Skeletal muscle tissue (tissue), 4 donors: Measurements from ENCODE around the gene IRF6. TPM values are rescaled to one million over a fixed set of nuclear protein-coding genes. Genes with fewer than 3 reads are reported as not detected.

Source experiments
- H3K27ac ChIP-seq: one replicate; pipeline ENCODE4 v1.7.0; 2013; ENCODE audit warnings: mild to moderate bottlenecking, low read depth, low read length, inconsistent platforms
- H3K27me3 ChIP-seq, 3 donors: one replicate each; pipeline ENCODE4 v1.7.0; 2013; ENCODE audit warnings: low read length in 3 of 3; ENCODE audit not compliant: control insufficient read depth in 3 of 3, insufficient read depth in 3 of 3
- H3K36me3 ChIP-seq, 3 donors: one replicate each; pipeline ENCODE4 v1.7.0; 2013; ENCODE audit warnings: low read length in 3 of 3; ENCODE audit not compliant: control insufficient read depth in 3 of 3, insufficient read depth in 3 of 3
- H3K4me1 ChIP-seq, 3 donors: one replicate each; pipeline ENCODE4 v1.7.0; 2013; ENCODE audit warnings: low read length in 3 of 3, mild to moderate bottlenecking in 3 of 3; ENCODE audit not compliant: control insufficient read depth in 3 of 3, insufficient read depth in 3 of 3
- H3K4me3 ChIP-seq, 3 donors: one replicate each; pipeline ENCODE4 v1.7.0; 2013; ENCODE audit warnings: low read length in 3 of 3
- H3K9ac ChIP-seq, 3 donors: one replicate each; pipeline ENCODE4 v1.7.0; 2013; ENCODE audit warnings: low read length in 3 of 3, mild to moderate bottlenecking in 3 of 3, moderate library complexity in 2 of 3, low read depth in 1 of 3
- H3K9me3 ChIP-seq, 3 donors: one replicate each; pipeline ENCODE4 v1.7.0; 2013; ENCODE audit warnings: low read length in 3 of 3; ENCODE audit not compliant: control insufficient read depth in 3 of 3
- total RNA-seq: library from RNA; depleted of rRNA; stranded (reverse); fragments of >200 nt; gene quantifications from one replicate; pipeline ENCODE4 v1.2.3, GENCODE V29; 2014
- donor health status: Osteomylitis.

IRF6 gene
- total RNA-seq: 0.52 TPM

DNA sequence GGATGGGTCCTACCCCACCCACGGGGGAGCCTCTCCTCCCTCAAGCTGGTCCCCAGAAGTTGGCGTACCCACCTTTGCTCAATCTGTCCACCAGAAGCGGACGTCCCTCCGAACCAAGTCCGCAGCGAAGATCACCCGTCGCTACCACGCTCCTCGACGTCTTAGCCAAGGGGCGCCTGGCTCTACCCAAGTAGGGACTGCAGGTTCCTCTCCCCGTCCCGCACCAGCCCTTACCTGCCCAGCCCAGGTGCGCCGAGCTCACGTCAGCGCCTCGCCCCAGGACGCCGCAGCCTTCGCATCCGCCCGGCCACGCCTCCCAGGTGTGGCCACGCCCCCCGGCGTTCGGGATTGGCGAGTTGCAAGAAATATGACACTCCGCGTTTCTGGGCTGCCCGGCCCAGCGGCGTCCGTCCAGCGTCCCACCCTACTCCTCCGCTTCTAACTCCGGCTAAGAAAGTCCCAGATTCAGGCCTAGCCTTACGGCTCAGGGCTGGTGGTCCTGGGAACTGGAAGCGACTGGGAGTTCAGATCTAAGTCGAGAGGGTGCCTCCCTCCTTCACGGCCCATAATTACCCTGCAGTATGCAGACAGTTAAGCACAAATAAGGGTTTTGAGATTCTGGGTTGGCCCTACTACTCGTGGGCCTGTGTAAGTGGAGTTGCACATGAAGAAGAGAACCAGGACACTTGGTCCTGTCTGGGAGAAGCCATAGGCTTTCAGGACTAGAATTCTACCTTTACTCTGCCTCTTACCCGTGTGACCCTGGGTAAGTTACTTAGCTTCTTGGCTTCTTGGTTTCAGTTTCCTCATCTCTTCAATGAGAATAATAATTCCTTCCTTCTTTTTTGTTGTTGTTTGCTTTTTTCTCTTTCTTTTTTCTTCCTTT is at the start of gene IRF6:
IRF6 (minus strand) TSS at position 268 of the 886 bp plus-strand sequence. CDS start 4,729 bp downstream, outside the sequence.
- Histone ChIP-seq H3K4me1 (peaks cover 8 to 16% (median 12%) of the 10 kb centered on the region in 3 donors), H3K27ac (no peak within 1 kb of the TSS), H3K9ac (no peak within 1 kb of the TSS)

DNA sequence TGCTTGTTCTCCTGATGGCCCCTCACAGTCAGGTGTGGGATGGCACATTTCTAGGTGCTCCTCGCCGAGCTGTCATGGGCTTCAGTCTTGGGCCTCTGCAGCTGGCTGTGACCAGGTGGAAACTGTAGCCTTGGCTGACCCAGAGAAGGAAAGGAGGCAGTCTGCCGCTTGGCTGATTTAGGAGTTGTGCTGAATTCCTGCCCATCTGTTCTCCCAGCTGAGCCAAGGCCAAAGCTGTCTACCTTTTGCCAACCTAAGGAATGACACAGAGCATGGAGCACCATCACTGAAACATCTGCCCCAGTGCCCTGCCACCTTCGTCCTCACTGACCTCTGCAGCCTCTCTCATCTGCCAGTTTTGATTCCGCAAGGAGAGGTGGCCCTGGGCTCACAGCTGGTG is 49.7 kb upstream of the IRF6 start:
- no peaks in the 10 kb centered on the region for H3K9me3 ChIP-seq
- H3K27ac ChIP-seq: no peak overlapping the region
- H3K27me3 ChIP-seq: no peaks in the 10 kb centered on the region
- H3K4me3 ChIP-seq: no peak overlapping the region
- no peaks in the 10 kb centered on the region for H3K4me1 ChIP-seq
- H3K36me3 ChIP-seq: peaks cover 13 to 32% (median 18%) of the 10 kb centered on the region in 3 donors
- no peak overlapping the region for H3K9ac ChIP-seq

More for the DNA sequence above, at the start of gene IRF6:
- H3K9me3 ChIP-seq: no peaks in the 10 kb centered on the region
- H3K4me3 ChIP-seq: peak within 1 kb of the TSS in 2 of 3 donors; percentile 51
- peaks cover 0 to 16% (median 5%) of the 10 kb centered on the region in 3 donors for H3K27me3 ChIP-seq
- no peaks in the 10 kb centered on the region for H3K36me3 ChIP-seq

DNA sequence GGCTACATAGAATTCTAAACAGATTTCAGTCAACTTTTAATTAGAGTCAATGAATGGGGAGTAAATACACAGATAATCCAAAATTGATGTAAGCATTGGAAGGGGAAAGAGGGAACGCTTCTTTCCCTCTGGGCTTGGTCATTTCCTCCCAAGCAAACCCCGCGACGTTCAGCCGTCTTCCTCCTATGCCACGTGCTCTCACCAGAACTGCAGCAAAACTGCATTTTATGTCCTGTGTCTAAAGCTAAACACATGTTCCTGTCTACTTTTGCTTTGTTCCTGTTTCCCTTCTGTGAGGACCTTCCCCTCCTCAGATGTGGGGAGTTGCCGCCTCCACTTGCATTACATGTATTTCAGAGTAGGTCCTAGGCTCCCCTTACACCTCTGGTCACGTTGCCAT is 49.1 kb upstream of the IRF6 start:
- H3K27ac ChIP-seq: no peak overlapping the region
- H3K36me3 ChIP-seq: peaks cover 16 to 36% (median 19%) of the 10 kb centered on the region in 3 donors
- H3K4me3 ChIP-seq: no peak overlapping the region
- no peaks in the 10 kb centered on the region for H3K4me1 ChIP-seq
- H3K27me3 ChIP-seq: no peaks in the 10 kb centered on the region
- H3K9ac ChIP-seq: no peak overlapping the region
- no peaks in the 10 kb centered on the region for H3K9me3 ChIP-seq

DNA sequence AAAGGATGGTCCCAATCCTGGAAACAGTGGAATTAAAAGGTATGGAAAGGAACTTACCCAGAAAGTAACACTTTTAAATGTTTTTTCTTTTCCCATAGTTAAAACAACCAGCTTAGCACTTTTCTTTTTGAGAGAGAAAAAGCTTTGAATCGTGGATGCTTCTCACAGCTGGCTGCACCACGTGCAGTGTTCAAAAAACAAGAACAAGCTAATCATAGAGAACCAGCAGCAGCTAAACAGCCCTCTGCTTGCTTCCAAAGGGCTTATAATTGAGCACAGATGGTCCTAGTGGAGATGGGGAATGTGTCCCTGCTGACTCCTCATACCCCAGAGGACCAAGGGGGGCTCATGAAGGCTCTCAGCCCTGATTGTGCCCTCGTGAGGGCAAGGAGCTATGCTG is 48.3 kb upstream of the IRF6 start:
- Histone ChIP-seq H3K9ac (no peak overlapping the region), H3K9me3 (no peaks in the 10 kb centered on the region), H3K4me1 (no peaks in the 10 kb centered on the region), H3K27me3 (no peaks in the 10 kb centered on the region), H3K4me3 (no peak overlapping the region), H3K36me3 (peaks cover 20 to 36% (median 27%) of the 10 kb centered on the region in 3 donors), H3K27ac (no peak overlapping the region)

DNA sequence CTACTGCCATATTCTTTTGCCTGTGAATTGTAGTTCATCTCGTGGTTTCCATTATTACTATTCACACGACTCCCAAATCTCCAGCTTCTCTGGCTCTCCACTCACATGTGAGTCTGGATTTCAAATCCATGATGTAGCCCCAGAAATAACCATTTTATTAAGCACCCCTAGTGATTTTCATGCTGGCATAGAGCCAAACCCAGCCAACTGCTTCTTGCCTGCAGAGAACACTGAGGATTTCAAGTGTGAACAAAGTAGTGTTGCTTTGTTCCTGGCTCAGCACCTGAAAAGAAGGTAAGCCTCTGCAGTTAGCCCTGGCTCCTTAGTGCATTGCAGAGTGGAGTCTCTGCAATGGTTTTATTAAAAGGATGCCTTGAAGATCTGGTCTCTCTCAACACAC is 47.7 kb upstream of the IRF6 start:
- Histone ChIP-seq H3K4me1 (no peaks in the 10 kb centered on the region), H3K9me3 (no peaks in the 10 kb centered on the region), H3K9ac (no peak overlapping the region), H3K36me3 (peaks cover 20 to 38% (median 31%) of the 10 kb centered on the region in 3 donors), H3K27me3 (no peaks in the 10 kb centered on the region), H3K27ac (no peak overlapping the region), H3K4me3 (no peak overlapping the region)

DNA sequence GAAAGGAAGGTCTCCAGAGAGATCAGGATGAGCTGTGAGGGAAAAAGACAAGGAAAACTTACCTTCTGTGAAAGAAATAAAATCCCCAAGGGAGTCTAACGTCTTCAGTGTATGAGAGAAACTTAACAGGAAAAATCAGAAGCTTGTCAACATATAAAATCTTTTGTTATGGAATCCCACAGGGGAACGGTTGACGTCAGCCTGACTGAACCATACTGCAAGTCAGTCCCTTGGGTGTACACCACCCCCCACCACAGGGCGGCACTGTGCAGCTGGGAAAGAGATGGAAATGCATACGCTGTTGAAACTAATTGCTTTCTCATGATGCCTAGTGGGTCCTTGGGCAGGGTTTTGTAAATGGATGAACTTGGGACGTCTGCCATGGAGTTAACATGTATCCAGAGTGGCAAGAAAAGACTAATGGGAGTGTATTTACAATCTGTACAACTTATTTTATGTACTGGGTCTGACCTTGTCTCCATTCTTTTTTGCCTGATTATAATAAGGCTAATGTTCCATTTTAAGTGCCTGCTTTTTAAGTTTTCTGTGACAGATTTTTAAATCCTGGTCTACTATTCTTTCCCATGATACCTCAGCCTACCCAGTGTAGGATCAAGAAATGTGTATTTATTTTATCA is 44.5 kb upstream of the IRF6 start:
- no peak overlapping the region for H3K27ac ChIP-seq
- no peaks in the 10 kb centered on the region for H3K4me1 ChIP-seq
- no peaks in the 10 kb centered on the region for H3K27me3 ChIP-seq
- H3K9ac ChIP-seq: no peak overlapping the region
- H3K4me3 ChIP-seq: no peak overlapping the region
- peaks cover 23 to 52% (median 44%) of the 10 kb centered on the region in 3 donors for H3K36me3 ChIP-seq
- H3K9me3 ChIP-seq: no peaks in the 10 kb centered on the region

DNA sequence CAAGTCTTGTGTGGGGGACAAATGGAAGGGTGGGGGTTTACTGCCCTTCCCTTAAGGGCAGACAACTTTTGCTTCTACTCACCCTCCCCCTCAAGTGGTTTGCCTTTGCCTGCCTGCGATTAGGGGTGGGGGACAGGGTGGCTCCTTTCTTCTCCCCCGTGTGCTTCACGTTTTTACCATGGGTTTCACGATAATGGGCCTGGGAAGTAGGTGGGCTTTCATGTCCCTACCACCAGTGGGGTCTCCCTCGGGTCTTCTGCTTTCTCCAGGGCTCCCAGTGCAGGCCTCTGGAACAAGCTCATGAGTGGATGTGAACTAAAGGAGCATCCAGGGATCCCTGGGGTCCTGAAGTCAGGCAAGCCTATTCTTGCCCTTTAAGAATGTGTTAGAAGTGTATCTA is 43.4 kb upstream of the IRF6 start:
- Histone ChIP-seq H3K4me3 (no peak overlapping the region), H3K27ac (no peak overlapping the region), H3K36me3 (peaks cover 27 to 50% (median 48%) of the 10 kb centered on the region in 3 donors), H3K4me1 (no peaks in the 10 kb centered on the region), H3K27me3 (no peaks in the 10 kb centered on the region), H3K9ac (no peak overlapping the region), H3K9me3 (no peaks in the 10 kb centered on the region)

DNA sequence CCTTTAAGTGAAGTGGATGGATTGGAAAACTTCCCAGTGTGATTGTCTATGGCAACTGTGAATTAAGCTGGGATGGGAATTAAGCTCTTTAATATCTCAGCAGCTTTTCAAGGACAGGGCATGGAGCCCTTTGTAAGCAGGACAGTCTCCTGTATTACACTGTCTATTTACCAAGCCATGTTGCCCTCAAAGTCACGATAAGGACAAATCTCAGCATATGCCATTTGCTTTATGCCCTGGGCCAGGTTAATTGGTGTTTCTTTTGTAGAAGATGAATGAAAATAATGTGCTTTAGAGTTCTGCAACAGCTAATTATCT is 39.4 kb upstream of the IRF6 start:
- Histone ChIP-seq H3K4me3 (no peak overlapping the region), H3K36me3 (peaks cover 41 to 64% (median 62%) of the 10 kb centered on the region in 3 donors), H3K27me3 (no peaks in the 10 kb centered on the region), H3K4me1 (peaks cover 0 to 6% (median 0%) of the 10 kb centered on the region in 3 donors), H3K9ac (no peak overlapping the region), H3K27ac (no peak overlapping the region), H3K9me3 (no peaks in the 10 kb centered on the region)

DNA sequence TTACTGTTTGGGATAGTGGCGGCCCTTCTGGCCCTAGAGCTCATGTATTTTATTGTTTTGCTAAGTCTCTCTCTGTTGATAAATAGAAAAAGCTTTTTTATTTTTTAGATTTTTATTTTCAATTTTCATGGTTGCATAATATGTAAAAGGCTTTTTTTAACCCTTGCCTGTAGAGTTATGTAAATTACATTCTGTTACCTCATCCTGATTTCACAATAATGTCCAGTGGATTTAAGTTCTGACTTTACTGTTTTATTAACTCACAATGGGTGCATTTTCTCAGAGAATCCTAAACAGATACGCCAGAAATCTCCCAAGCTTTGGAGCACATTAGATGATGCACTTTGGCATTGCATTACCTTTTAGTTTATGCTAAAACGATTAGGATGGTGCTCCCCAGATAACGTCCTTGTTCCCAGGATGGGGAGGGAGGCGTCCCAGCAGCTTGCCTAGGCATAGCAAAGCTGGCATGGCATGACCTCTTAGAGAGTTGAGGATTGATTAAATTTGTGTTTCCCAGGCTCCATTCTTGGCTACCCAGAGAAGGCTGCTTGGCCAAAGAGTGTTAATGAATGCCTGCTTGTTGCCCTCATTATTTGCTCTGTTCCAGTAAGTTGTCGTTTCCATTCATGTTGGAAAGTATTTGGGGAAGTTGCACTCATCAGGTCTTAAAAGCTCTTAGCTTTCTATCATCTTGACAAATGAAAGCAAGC is 38.9 kb upstream of the IRF6 start:
- no peaks in the 10 kb centered on the region for H3K9me3 ChIP-seq
- H3K27ac ChIP-seq: no peak overlapping the region
- peaks cover 41 to 67% (median 65%) of the 10 kb centered on the region in 3 donors for H3K36me3 ChIP-seq
- H3K27me3 ChIP-seq: no peaks in the 10 kb centered on the region
- no peak overlapping the region for H3K4me3 ChIP-seq
- no peak overlapping the region for H3K9ac ChIP-seq
- peaks cover 0 to 11% (median 0%) of the 10 kb centered on the region in 3 donors for H3K4me1 ChIP-seq
